Fibroblast of skin of back (primary cell): ENCODE measurements around the gene ZSCAN10.

Source experiments
- DNase-seq: peaks from one replicate; pipeline ENCODE4 v3.0.0-alpha.2; 2013

The ZSCAN10 gene

GRCh38 chr16:3134338-3135125, 35.4 kb upstream of the ZSCAN10 start, which contains the start of gene ZNF213:
TSS of gene ZNF213 (plus strand) at chr16:3135029. CDS start at chr16:3137281, 2,252 bp downstream.
- DNase-seq = peak; percentile 99

GRCh38 chr16:3133844-3134243, 34.8 kb upstream of the ZSCAN10 start:
- DNase-seq = no peak

GRCh38 chr16:3131755-3132377, 32.8 kb upstream of the ZSCAN10 start:
- DNase-seq = peak; percentile 23

- peak; percentile 82 for DNase-seq
Measured at GRCh38 chr16:3129137-3130131, 30.3 kb upstream of the ZSCAN10 start.

GRCh38 chr16:3127745-3128144, 28.7 kb upstream of the ZSCAN10 start:
- no peak for DNase-seq

- peak; percentile 93 for DNase-seq
Measured at GRCh38 chr16:3123986-3124886, 25.1 kb upstream of the ZSCAN10 start.

- no peak for DNase-seq
Measured at GRCh38 chr16:3122926-3123570, 24.0 kb upstream of the ZSCAN10 start.

GRCh38 chr16:3121851-3122467, 22.9 kb upstream of the ZSCAN10 start:
- DNase-seq = no peak

- no peak for DNase-seq
Measured at GRCh38 chr16:3120435-3120834, 21.3 kb upstream of the ZSCAN10 start.

GRCh38 chr16:3119701-3120408, 20.8 kb upstream of the ZSCAN10 start:
- DNase-seq = no peak

GRCh38 chr16:3119286-3119685, 20.2 kb upstream of the ZSCAN10 start:
- DNase-seq = no peak

GRCh38 chr16:3118846-3119245, 19.8 kb upstream of the ZSCAN10 start:
- DNase-seq = no peak

GRCh38 chr16:3118204-3118790, 19.2 kb upstream of the ZSCAN10 start:
- no peak for DNase-seq

- DNase-seq = no peak
Measured at GRCh38 chr16:3115561-3115960, 16.5 kb upstream of the ZSCAN10 start.

GRCh38 chr16:3115003-3115402, 15.9 kb upstream of the ZSCAN10 start:
- DNase-seq = no peak

- no peak for DNase-seq
Measured at GRCh38 chr16:3113765-3114479, 14.8 kb upstream of the ZSCAN10 start.

GRCh38 chr16:3112881-3113574, 13.9 kb upstream of the ZSCAN10 start:
- no peak for DNase-seq
